HL-60 (cell line): ENCODE results near the gene SPRYD7.

Experiments
- DNase-seq, 2 experiments: peaks; one replicate each; pipeline ENCODE4 v3.0.0-alpha.2; 2010 to 2020; ENCODE audit warnings: low read depth in 1 of 2, low spot score in 1 of 2
- H3K27ac ChIP-seq: fragments of 250-450 bp; sonication (Bioruptor Pico); replicated peaks from 2 replicates; pipeline ENCODE4 v1.5.1; 2020; ENCODE audit warnings: mild to moderate bottlenecking, moderate library complexity
- H3K27me3 ChIP-seq: fragments of 250-450 bp; sonication (Bioruptor Pico); 2 replicates; pipeline ENCODE4 v1.5.1; 2021; ENCODE audit warnings: mild to moderate bottlenecking, moderate library complexity; ENCODE audit not compliant: insufficient read depth, poor library complexity, severe bottlenecking
- H3K4me3 ChIP-seq: replicated peaks from 2 replicates; pipeline ENCODE4 v1.5.1; 2011; ENCODE audit warnings: mild to moderate bottlenecking, control low read depth, low read length; ENCODE audit not compliant: insufficient read depth
- CTCF ChIP-seq: IDR thresholded peaks from one replicate; pipeline ENCODE4 v1.5.1; 2011; ENCODE audit warnings: low read length, control low read depth, inconsistent platforms; ENCODE audit not compliant: insufficient read depth
- GABPA ChIP-seq: IDR thresholded peaks from 2 replicates; pipeline ENCODE4 v1.6.1; 2012; ENCODE audit warnings: low read depth
- POLR2AphosphoS5 ChIP-seq: IDR thresholded peaks from 2 replicates; pipeline ENCODE4 v1.6.1; 2012; ENCODE audit warnings: low read depth
- REST ChIP-seq: IDR thresholded peaks from 2 replicates; pipeline ENCODE4 v1.6.1; 2012; ENCODE audit warnings: low read depth; ENCODE audit not compliant: insufficient replicate concordance
- SPI1 ChIP-seq: IDR thresholded peaks from 2 replicates; pipeline ENCODE4 v1.6.1; 2012; ENCODE audit warnings: low read depth, mild to moderate bottlenecking, borderline replicate concordance

The SPRYD7 gene

GRCh38 chr13:49939321-49939720 is 3.2 kb upstream of the SPRYD7 start:
- Histone ChIP-seq H3K27ac (no peak overlapping the region), H3K4me3 (no peak overlapping the region), H3K27me3 (no peaks in the 10 kb centered on the region)
- TF ChIP-seq GABPA (no peak), POLR2AphosphoS5 (no peak), CTCF (no peak), REST (no peak), SPI1 (no peak)
- DNase-seq, result no peak

GRCh38 chr13:49938921-49939320 is 2.8 kb upstream of the SPRYD7 start:
- no peak for TF ChIP-seq REST
- TF ChIP-seq SPI1, result no peak
- TF ChIP-seq POLR2AphosphoS5, result no peak
- no peak for TF ChIP-seq GABPA
- H3K27ac ChIP-seq, result no peak overlapping the region
- DNase-seq, result no peak
- H3K4me3 ChIP-seq, result no peak overlapping the region
- no peaks in the 10 kb centered on the region for H3K27me3 ChIP-seq

- peak in 1 of 2 experiments; percentile 55 for DNase-seq
- TF ChIP-seq REST (no peak), POLR2AphosphoS5 (no peak), SPI1 (peak; percentile 86), CTCF (no peak), GABPA (no peak)
- no peak overlapping the region for H3K4me3 ChIP-seq
- H3K27ac ChIP-seq, result no peak overlapping the region
- H3K27me3 ChIP-seq, result no peaks in the 10 kb centered on the region
Measured at GRCh38 chr13:49938314-49938713, 2.2 kb upstream of the SPRYD7 start.

GRCh38 chr13:49936968-49937273 is 781 bp upstream of the SPRYD7 start:
- Histone ChIP-seq H3K27ac (peak overlapping the region; percentile 44), H3K4me3 (peak overlapping the region; percentile 96), H3K27me3 (no peaks in the 10 kb centered on the region)
- TF ChIP-seq SPI1 (no peak), POLR2AphosphoS5 (no peak), GABPA (no peak), CTCF (no peak), REST (no peak)
- DNase-seq, result peak in 1 of 2 experiments; percentile 5
